ENCODE measurements around the gene IL1F10. TPM values are rescaled to one million over a fixed set of nuclear protein-coding genes. Genes with fewer than 3 reads are reported as not detected.
A peak's percentile ranks its signal among the peaks of the same experiment; 100 is the strongest.

Gene IL1F10
- total and polyA plus RNA-seq, 4 experiments from 2014 or later = not detected

DNA sequence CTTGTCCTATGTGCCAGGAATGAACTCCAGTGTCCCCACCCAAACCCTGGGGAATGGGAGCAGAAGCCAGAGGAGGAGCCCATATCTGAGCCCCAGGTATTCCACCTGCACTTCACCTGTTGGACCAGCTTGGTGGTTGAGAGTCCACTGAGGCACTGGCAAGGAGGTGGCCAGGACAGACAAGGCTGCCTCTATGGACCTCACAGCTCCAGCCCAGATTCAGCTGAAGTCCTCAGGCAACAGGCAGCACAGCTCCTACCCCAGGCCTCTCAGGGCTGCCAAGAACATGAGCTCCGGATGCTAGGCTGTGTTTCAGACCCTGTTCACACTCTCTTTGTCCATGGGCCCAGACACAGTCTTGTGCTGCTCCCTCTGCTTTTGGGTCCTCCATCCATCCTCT, 2.9 kb upstream of the IL1F10 start:
- H3K27me3 Mint-ChIP-seq = peaks cover 8 to 13% of the 10 kb centered on the region in 2 donors
- Histone ChIP-seq H3K4me1 (ENCODE audit: insufficient read depth, low read length) (no peaks in the 10 kb centered on the region), H3K4me3 (ENCODE audit: low read length in 2 of 2) (no peak overlapping the region), H3K27ac (ENCODE audit: low read depth, low read length) (no peak overlapping the region), H3K36me3 (ENCODE audit: insufficient read depth, low read length) (no peaks in the 10 kb centered on the region), H3K27me3 (ENCODE audit: insufficient read depth, low read length) (no peaks in the 10 kb centered on the region), H3K9me3 (ENCODE audit: control insufficient read depth in 1 of 2, low read length in 2 of 2) (no peaks in the 10 kb centered on the region)
- H3K9me3 Mint-ChIP-seq = peaks cover 0 to 8% (median 1%) of the 10 kb centered on the region in 8 donors
- H3K36me3 Mint-ChIP-seq = peaks cover 0 to 3% of the 10 kb centered on the region in 2 donors
- ChIA-PET POLR2A (ENCODE audit: partially characterized antibody) (no interaction called here), CTCF (ENCODE audit: partially characterized antibody) (interaction anchor here (1.2 kb wide), 2 partner anchors 10 to 18 kb away, joined by 3 read pairs; no protein-coding TSS in a partner anchor)
- no peak overlapping the region for H3K4me3 Mint-ChIP-seq
- intact Hi-C loops (cut with micrococcal nuclease) = no loop called here
- no peak for DNase-seq
- no peak overlapping the region for H3K27ac Mint-ChIP-seq
- H3K4me1 Mint-ChIP-seq = no peaks in the 10 kb centered on the region

DNA sequence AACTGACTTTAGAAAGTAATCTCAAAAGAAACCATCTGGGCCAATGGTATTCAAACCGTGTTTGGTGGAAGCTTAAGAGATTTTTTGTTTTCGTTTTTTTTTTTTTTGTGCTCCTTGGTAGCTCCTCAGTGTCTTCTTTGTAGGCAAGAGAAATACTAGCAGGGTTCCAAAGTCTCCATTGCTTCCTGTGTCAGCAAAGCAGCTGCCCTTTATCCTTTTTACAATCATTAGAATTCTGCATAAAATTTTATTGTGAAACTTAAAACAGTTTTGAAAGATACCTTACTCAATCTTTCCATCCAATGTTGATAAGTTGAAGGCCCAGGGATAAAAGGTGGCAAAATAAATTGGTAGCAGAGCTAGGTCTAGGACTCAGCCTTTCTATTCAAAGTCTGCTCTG, 479 bp downstream of the IL1F10 start:
- DNase-seq = no peak
- no peaks in the 10 kb centered on the region for H3K36me3 ChIP-seq (ENCODE audit: insufficient read depth, low read length)
- CTCF ChIA-PET (ENCODE audit: partially characterized antibody) = interaction anchor here (1.2 kb wide), 1 partner anchor 12 kb away, joined by 8 read pairs; no protein-coding TSS in a partner anchor
- no peaks in the 10 kb centered on the region for H3K4me1 ChIP-seq (ENCODE audit: insufficient read depth, low read length)
- Mint-ChIP-seq H3K27ac (peak overlapping the region in 1 of 7 donors; percentile 44), H3K4me3 (no peak overlapping the region), H3K9me3 (peaks cover 0 to 8% (median 1%) of the 10 kb centered on the region in 8 donors), H3K4me1 (no peaks in the 10 kb centered on the region), H3K36me3 (peaks cover 0 to 3% of the 10 kb centered on the region in 2 donors), H3K27me3 (peaks cover 4 to 13% of the 10 kb centered on the region in 2 donors)
- no peaks in the 10 kb centered on the region for H3K27me3 ChIP-seq (ENCODE audit: insufficient read depth, low read length)
- intact Hi-C loops (cut with micrococcal nuclease) = no loop called here
- no peak overlapping the region for H3K4me3 ChIP-seq (ENCODE audit: low read length in 2 of 2)
- H3K9me3 ChIP-seq (ENCODE audit: control insufficient read depth in 1 of 2, low read length in 2 of 2) = no peaks in the 10 kb centered on the region
- no peak overlapping the region for H3K27ac ChIP-seq (ENCODE audit: low read depth, low read length)
- POLR2A ChIA-PET (ENCODE audit: partially characterized antibody) = no interaction called here

DNA sequence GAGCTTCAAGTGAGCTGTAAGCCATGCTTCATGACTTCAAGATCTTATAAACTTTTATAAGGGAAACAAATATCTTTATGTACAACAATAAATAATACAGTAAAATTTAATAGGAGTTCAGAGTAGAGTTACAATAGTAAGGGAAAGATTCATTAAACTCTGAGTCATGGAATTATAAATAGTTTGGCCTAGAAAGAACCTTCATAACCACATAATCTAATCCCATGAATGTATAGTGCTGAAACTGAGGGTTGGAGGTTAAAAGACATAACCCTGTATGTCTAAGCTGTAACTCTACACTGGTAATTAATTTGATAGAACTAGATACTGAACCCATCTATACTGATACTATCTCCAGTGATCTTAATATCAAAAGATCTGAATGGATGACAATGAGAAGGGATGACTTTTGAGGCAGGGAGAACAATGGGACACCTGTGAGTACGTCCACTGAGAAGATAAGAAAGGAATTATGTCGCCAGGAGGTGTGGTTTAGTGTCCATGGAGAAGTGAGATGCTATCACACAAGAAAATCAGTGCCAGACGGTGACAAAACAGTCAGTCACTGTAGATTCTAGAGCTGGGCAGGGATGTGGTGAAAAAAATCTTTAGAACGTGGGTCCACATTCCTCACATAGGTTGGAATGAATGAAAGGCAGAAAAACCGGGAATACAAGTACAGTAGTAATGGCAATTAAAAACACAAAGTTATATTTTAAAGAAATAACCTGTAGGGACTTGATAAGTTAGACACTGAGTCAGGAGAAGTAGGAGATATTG, 1.1 kb downstream of the IL1F10 start:
- intact Hi-C loops (cut with micrococcal nuclease) = no loop called here
- Mint-ChIP-seq H3K27ac (no peak overlapping the region), H3K4me1 (no peaks in the 10 kb centered on the region), H3K36me3 (peaks cover 0 to 3% of the 10 kb centered on the region in 2 donors), H3K4me3 (no peak overlapping the region), H3K27me3 (peaks cover under 1 to 12% of the 10 kb centered on the region in 2 donors), H3K9me3 (peaks cover 0 to 6% (median 1%) of the 10 kb centered on the region in 8 donors)
- H3K27me3 ChIP-seq (ENCODE audit: insufficient read depth, low read length) = no peaks in the 10 kb centered on the region
- H3K4me3 ChIP-seq (ENCODE audit: low read length in 2 of 2) = no peak overlapping the region
- no peaks in the 10 kb centered on the region for H3K4me1 ChIP-seq (ENCODE audit: insufficient read depth, low read length)
- H3K9me3 ChIP-seq (ENCODE audit: control insufficient read depth in 1 of 2, low read length in 2 of 2) = no peaks in the 10 kb centered on the region
- CTCF ChIA-PET (ENCODE audit: partially characterized antibody) = interaction anchor here (1.2 kb wide), 1 partner anchor 11 kb away, joined by 8 read pairs; no protein-coding TSS in a partner anchor
- POLR2A ChIA-PET (ENCODE audit: partially characterized antibody) = no interaction called here
- no peak for DNase-seq
- H3K27ac ChIP-seq (ENCODE audit: low read depth, low read length) = no peak overlapping the region
- no peaks in the 10 kb centered on the region for H3K36me3 ChIP-seq (ENCODE audit: insufficient read depth, low read length)

DNA sequence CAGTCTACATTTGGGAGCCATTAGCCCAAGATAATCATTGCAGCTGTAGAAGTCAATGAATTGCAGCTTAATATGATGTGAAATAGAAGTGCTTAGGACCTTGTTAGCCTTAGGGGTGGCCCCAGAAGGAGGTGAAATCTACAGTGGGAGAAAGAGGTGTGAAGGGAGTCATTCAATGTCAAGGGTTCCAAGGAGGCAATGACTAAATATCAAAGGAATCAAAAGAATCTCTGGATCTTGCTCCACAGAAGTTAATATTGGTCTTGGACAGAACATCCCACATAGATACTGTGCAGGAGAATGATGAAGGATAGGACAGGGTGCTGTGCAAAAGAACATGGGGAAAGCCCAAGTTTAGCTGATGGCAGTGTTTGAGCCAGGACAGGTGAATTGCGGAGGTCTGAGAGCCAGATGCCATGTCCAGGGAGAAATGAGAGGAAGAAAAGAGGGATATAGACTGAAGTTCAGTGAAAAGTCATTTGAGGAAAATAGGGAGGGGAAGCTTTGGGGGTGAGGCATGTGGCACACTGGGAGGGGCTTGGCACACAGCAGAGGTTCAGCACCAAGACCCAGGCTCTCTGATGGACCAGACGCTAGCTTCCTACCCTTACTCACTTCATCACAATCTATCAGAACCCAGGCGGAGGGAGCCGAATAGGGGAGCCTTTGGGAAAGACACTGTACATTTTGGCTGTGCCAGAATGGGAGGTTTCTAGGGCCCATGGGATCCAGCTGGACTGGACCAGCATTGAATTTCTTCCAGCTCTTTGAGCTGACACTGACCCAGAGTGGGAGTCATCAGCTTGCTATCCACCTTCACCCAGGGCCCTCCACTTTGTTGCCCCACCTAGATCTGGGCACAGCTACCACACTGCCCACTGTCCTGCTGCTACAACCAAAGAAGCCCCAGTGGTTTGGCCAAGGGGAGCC, 2.2 kb downstream of the IL1F10 start:
- ChIA-PET POLR2A (ENCODE audit: partially characterized antibody) (no interaction called here), CTCF (ENCODE audit: partially characterized antibody) (no interaction called here)
- no peaks in the 10 kb centered on the region for H3K36me3 ChIP-seq (ENCODE audit: insufficient read depth, low read length)
- Mint-ChIP-seq H3K27me3 (peaks cover 0 to 11% of the 10 kb centered on the region in 2 donors), H3K4me1 (peaks cover 1 to 2% (median 1%) of the 10 kb centered on the region in 4 donors), H3K27ac (no peak overlapping the region), H3K4me3 (no peak overlapping the region), H3K9me3 (peaks cover 0 to 6% (median 1%) of the 10 kb centered on the region in 8 donors), H3K36me3 (peaks cover 0 to 3% of the 10 kb centered on the region in 2 donors)
- no peaks in the 10 kb centered on the region for H3K9me3 ChIP-seq (ENCODE audit: control insufficient read depth in 1 of 2, low read length in 2 of 2)
- peaks cover 3% of the 10 kb centered on the region for H3K4me1 ChIP-seq (ENCODE audit: insufficient read depth, low read length)
- intact Hi-C loops (cut with micrococcal nuclease) = no loop called here
- no peak overlapping the region for H3K27ac ChIP-seq (ENCODE audit: low read depth, low read length)
- no peak overlapping the region for H3K4me3 ChIP-seq (ENCODE audit: low read length in 2 of 2)
- H3K27me3 ChIP-seq (ENCODE audit: insufficient read depth, low read length) = no peaks in the 10 kb centered on the region
- no peak for DNase-seq

DNA sequence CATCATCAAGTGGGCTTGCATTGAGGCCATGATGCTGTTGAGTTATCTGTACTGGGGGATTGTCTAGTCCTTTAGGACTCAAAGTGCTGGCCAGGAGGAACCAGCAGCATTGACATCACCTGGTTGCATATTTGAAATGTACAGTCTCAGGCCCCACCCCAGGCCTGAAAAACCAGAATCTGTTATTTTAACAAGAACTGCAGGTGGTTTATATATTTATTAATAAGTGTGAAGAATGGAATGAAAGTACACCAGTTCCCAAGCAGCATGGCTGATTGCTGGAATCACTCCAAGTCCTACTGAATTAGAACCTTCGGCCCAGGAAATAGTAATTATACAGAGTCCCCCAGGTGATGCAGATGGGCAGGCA, 2.8 kb downstream of the IL1F10 start:
- DNase-seq = no peak
- Histone ChIP-seq H3K9me3 (ENCODE audit: control insufficient read depth in 1 of 2, low read length in 2 of 2) (no peaks in the 10 kb centered on the region), H3K36me3 (ENCODE audit: insufficient read depth, low read length) (no peaks in the 10 kb centered on the region), H3K4me1 (ENCODE audit: insufficient read depth, low read length) (peaks cover 4% of the 10 kb centered on the region), H3K4me3 (ENCODE audit: low read length in 2 of 2) (no peak overlapping the region), H3K27me3 (ENCODE audit: insufficient read depth, low read length) (no peaks in the 10 kb centered on the region), H3K27ac (ENCODE audit: low read depth, low read length) (no peak overlapping the region)
- Mint-ChIP-seq H3K4me3 (no peak overlapping the region), H3K27ac (no peak overlapping the region), H3K27me3 (peaks cover 0 to 11% of the 10 kb centered on the region in 2 donors), H3K36me3 (no peaks in the 10 kb centered on the region), H3K4me1 (peaks cover 2 to 6% (median 4%) of the 10 kb centered on the region in 4 donors), H3K9me3 (peaks cover 0 to 3% (median 0%) of the 10 kb centered on the region in 8 donors)
- POLR2A ChIA-PET (ENCODE audit: partially characterized antibody) = no interaction called here
- CTCF ChIA-PET (ENCODE audit: partially characterized antibody) = no interaction called here
- intact Hi-C loops (cut with micrococcal nuclease) = no loop called here

DNA sequence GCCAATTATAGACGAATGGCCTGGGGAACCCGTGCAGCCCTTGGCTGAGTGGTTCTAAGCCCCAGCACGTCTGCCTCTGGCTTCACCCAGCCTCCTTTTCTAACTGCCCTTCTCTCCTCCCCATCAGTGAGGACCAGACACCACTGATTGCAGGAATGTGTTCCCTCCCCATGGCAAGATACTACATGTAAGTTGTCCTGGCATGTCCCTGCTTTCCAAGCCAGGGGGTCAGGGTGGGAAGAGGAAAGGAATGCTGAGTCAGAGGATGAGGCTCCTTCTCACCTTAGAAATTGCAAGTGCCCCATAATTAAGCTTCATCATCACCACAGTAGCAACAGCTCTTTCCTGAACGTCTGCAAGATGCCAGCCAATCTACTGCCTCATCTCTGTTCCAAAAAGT, 4.8 kb downstream of the IL1F10 start:
- Histone ChIP-seq H3K36me3 (ENCODE audit: insufficient read depth, low read length) (no peaks in the 10 kb centered on the region), H3K4me3 (ENCODE audit: low read length in 2 of 2) (no peak overlapping the region), H3K4me1 (ENCODE audit: insufficient read depth, low read length) (peaks cover 4% of the 10 kb centered on the region), H3K9me3 (ENCODE audit: control insufficient read depth in 1 of 2, low read length in 2 of 2) (no peaks in the 10 kb centered on the region), H3K27me3 (ENCODE audit: insufficient read depth, low read length) (no peaks in the 10 kb centered on the region), H3K27ac (ENCODE audit: low read depth, low read length) (no peak overlapping the region)
- Mint-ChIP-seq H3K36me3 (no peaks in the 10 kb centered on the region), H3K4me3 (no peak overlapping the region), H3K27ac (no peak overlapping the region), H3K9me3 (no peaks in the 10 kb centered on the region), H3K4me1 (peaks cover 2 to 6% (median 4%) of the 10 kb centered on the region in 4 donors), H3K27me3 (peaks cover 2 to 5% of the 10 kb centered on the region in 2 donors)
- POLR2A ChIA-PET (ENCODE audit: partially characterized antibody) = no interaction called here
- CTCF ChIA-PET (ENCODE audit: partially characterized antibody) = interaction anchor here (1.2 kb wide), 1 partner anchor 10 kb away, joined by 4 read pairs; no protein-coding TSS in a partner anchor
- DNase-seq = no peak
- intact Hi-C loops (cut with micrococcal nuclease) = no loop called here

DNA sequence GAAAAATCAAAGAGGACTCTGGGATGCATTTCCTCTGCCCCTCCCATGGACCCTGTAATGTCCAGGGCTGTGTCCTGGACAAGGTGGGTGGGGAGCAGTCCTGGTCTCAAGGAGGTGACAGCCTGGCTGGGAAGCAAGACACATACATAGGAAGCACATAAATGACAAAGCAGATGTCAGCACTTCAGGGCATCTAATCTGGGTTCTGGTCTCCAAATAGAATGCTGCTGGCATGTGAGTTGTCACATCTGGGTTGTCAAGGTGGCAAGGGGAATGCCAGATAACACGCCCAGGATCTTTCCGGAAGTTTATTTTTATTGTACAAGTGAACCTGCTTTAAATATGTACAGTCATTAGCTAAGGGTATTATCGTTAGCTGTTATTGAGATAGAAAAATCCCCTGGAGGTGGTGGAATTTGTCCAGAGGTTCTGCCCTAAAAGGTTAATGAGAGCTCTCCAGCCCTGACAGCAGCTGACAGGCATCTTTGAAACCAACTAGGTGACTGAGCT, 5.6 kb downstream of the IL1F10 start:
- DNase-seq = no peak
- Histone ChIP-seq H3K27me3 (ENCODE audit: insufficient read depth, low read length) (no peaks in the 10 kb centered on the region), H3K36me3 (ENCODE audit: insufficient read depth, low read length) (no peaks in the 10 kb centered on the region), H3K9me3 (ENCODE audit: control insufficient read depth in 1 of 2, low read length in 2 of 2) (no peaks in the 10 kb centered on the region), H3K4me1 (ENCODE audit: insufficient read depth, low read length) (peaks cover 4% of the 10 kb centered on the region), H3K4me3 (ENCODE audit: low read length in 2 of 2) (no peak overlapping the region), H3K27ac (ENCODE audit: low read depth, low read length) (no peak overlapping the region)
- H3K4me1 Mint-ChIP-seq = peaks cover 2 to 6% (median 4%) of the 10 kb centered on the region in 4 donors
- CTCF ChIA-PET (ENCODE audit: partially characterized antibody) = interaction anchor here (1.2 kb wide), 1 partner anchor 9 kb away, joined by 4 read pairs; no protein-coding TSS in a partner anchor
- POLR2A ChIA-PET (ENCODE audit: partially characterized antibody) = no interaction called here
- peaks cover 2 to 5% of the 10 kb centered on the region in 2 donors for H3K27me3 Mint-ChIP-seq
- no peak overlapping the region for H3K4me3 Mint-ChIP-seq
- H3K9me3 Mint-ChIP-seq = no peaks in the 10 kb centered on the region
- H3K27ac Mint-ChIP-seq = peak overlapping the region in 1 of 7 donors; percentile 37
- intact Hi-C loops (cut with micrococcal nuclease) = no loop called here
- no peaks in the 10 kb centered on the region for H3K36me3 Mint-ChIP-seq
